GM23248 (cell line): ENCODE data around the gene UGT1A5. TPM values are rescaled to one million over a fixed set of nuclear protein-coding genes. Genes with fewer than 3 reads are reported as not detected.
A peak's percentile ranks its signal among the peaks of the same experiment; 100 is the strongest.
"Not testable (repeated sequence)": the region's sequence is repeated elsewhere in the genome, so short reads cannot be mapped to it uniquely, and the experiment has no call there.

Experiments used
- DNase-seq: peaks from one replicate; pipeline ENCODE4 v3.0.0-alpha.2; 2015
- H2AFZ ChIP-seq: fragments of 200-600 bp; sonication (generic); 2 replicates; pipeline ENCODE4 v1.6.1; 2016; ENCODE audit warnings: antibody characterized with exemption
- H3F3A ChIP-seq: fragments of 200-600 bp; sonication (generic); 2 replicates; pipeline ENCODE4 v1.6.1; 2016; ENCODE audit warnings: mild to moderate bottlenecking, antibody characterized with exemption, mixed run types; ENCODE audit not compliant: insufficient read depth
- H3K27ac ChIP-seq: fragments of 200-600 bp; sonication (generic); 2 replicates; pipeline ENCODE4 v1.5.1; 2016; ENCODE audit warnings: mild to moderate bottlenecking
- H3K27me3 ChIP-seq: fragments of 200-600 bp; sonication (generic); replicated peaks from 2 replicates; pipeline ENCODE4 v1.6.1; 2016; ENCODE audit warnings: mild to moderate bottlenecking; ENCODE audit not compliant: insufficient read depth
- H3K36me3 ChIP-seq: fragments of 200-600 bp; sonication (generic); 2 replicates; pipeline ENCODE4 v1.6.1; 2016; ENCODE audit warnings: low read depth, mild to moderate bottlenecking
- H3K4me1 ChIP-seq: fragments of 200-600 bp; sonication (generic); 2 replicates; pipeline ENCODE4 v1.6.1; 2016; ENCODE audit warnings: mild to moderate bottlenecking; ENCODE audit not compliant: insufficient read depth
- H3K4me2 ChIP-seq: fragments of 200-600 bp; sonication (generic); one replicate; pipeline ENCODE4 v1.6.1; 2016; ENCODE audit warnings: mild to moderate bottlenecking; ENCODE audit not compliant: unreplicated experiment
- H3K4me3 ChIP-seq: fragments of 200-600 bp; sonication (generic); 2 replicates; pipeline ENCODE4 v1.5.1; 2016; ENCODE audit warnings: mild to moderate bottlenecking
- H3K79me2 ChIP-seq: fragments of 200-600 bp; sonication (generic); 2 replicates; pipeline ENCODE4 v1.6.1; 2016; ENCODE audit warnings: mild to moderate bottlenecking; ENCODE audit not compliant: insufficient read depth
- H3K9ac ChIP-seq: fragments of 200-600 bp; sonication (generic); 2 replicates; pipeline ENCODE4 v1.6.1; 2016; ENCODE audit warnings: mild to moderate bottlenecking
- H3K9me2 ChIP-seq: fragments of 200-600 bp; sonication (generic); 2 replicates; pipeline ENCODE4 v1.6.1; 2016; ENCODE audit warnings: mixed run types, mild to moderate bottlenecking, moderate library complexity; ENCODE audit not compliant: insufficient read depth
- H3K9me3 ChIP-seq: fragments of 200-600 bp; sonication (generic); one replicate; pipeline ENCODE4 v1.6.1; 2017; ENCODE audit warnings: low read depth
- H4K20me1 ChIP-seq: fragments of 200-600 bp; sonication (generic); 2 replicates; pipeline ENCODE4 v1.6.0; 2016; ENCODE audit not compliant: insufficient read depth
- EZH2 ChIP-seq: fragments of 200-600 bp; sonication (generic); IDR thresholded peaks from 2 replicates; pipeline ENCODE4 v1.6.1; 2018; ENCODE audit warnings: antibody characterized with exemption, mild to moderate bottlenecking; ENCODE audit not compliant: insufficient read depth, poor library complexity, severe bottlenecking
- EZH2phosphoT487 ChIP-seq: fragments of 200-600 bp; sonication (generic); IDR thresholded peaks from 2 replicates; pipeline ENCODE4 v1.6.1; 2018; ENCODE audit warnings: antibody characterized with exemption, moderate library complexity, mild to moderate bottlenecking, low read depth; ENCODE audit not compliant: insufficient read depth
- WGBS, 2 experiments: methylation state at CpG; one replicate each; pipeline ENCODE4 v1.1.6; 2015 to 2017; ENCODE audit warnings: low lambda C conversion rate in 2 of 2, low coverage in 1 of 2; ENCODE audit errors: missing lambda C conversion rate in 2 of 2; 5-methylcytosine and 5-hydroxymethylcytosine counted together
- in situ Hi-C: fragments of 300-500 bp; cut with MboI; formaldehyde crosslinking; loops from 2 replicates; pipeline ENCODE4 v1.15.0; 2020
- polyA plus RNA-seq: library from polyadenylated mRNA; unstranded; fragments of >200 nt; fragmentation: Nextera tagmentation; extraction: Ambion mirVana; gene quantifications from 2 replicates; pipeline ENCODE4 v1.2.1, GENCODE V29; 2016
- total RNA-seq: library from RNA; depleted of rRNA; stranded (reverse); fragments of >200 nt; shearing (Covaris generic); gene quantifications from 2 replicates; pipeline ENCODE4 v1.2.3, GENCODE V29; 2014

UGT1A5 gene
- total and polyA plus RNA-seq, 2 experiments from 2014 or later = not detected

GRCh38 chr2:233699424-233700027, 13.2 kb upstream of the UGT1A5 start:
- no peaks in the 10 kb centered on the region for H4K20me1 ChIP-seq
- peak overlapping the region; percentile 61 for H3K27ac ChIP-seq
- no peaks in the 10 kb centered on the region for H3K9me2 ChIP-seq
- WGBS, 2 experiments = 58 to 66% methylated on average over 8 of the region's 8 CpGs
- no peak for DNase-seq
- no peaks in the 10 kb centered on the region for H3K9me3 ChIP-seq
- TF ChIP-seq EZH2phosphoT487 = no peak
- TF ChIP-seq EZH2 = no peak
- in situ Hi-C loops = no loop called here
- no peaks in the 10 kb centered on the region for H3K4me1 ChIP-seq
- no peak overlapping the region for H3K9ac ChIP-seq
- no peaks in the 10 kb centered on the region for H3K36me3 ChIP-seq
- no peak overlapping the region for H3K4me3 ChIP-seq
- no peaks in the 10 kb centered on the region for H3K79me2 ChIP-seq
- no peaks in the 10 kb centered on the region for H3F3A ChIP-seq
- H3K27me3 ChIP-seq = peaks cover 12% of the 10 kb centered on the region; the same call in 1 of the 2 replicates
- no peak overlapping the region for H3K4me2 ChIP-seq
- no peak overlapping the region for H2AFZ ChIP-seq

- WGBS, 2 experiments = 14 to 37% methylated on average over 1 of the region's 1 CpG
- no peaks in the 10 kb centered on the region for H3K79me2 ChIP-seq
- H3K27ac ChIP-seq = peak overlapping the region; percentile 61
- H3F3A ChIP-seq = no peaks in the 10 kb centered on the region
- in situ Hi-C loops = no loop called here
- no peak overlapping the region for H3K4me3 ChIP-seq
- no peaks in the 10 kb centered on the region for H3K36me3 ChIP-seq
- no peaks in the 10 kb centered on the region for H3K9me3 ChIP-seq
- no peak overlapping the region for H2AFZ ChIP-seq
- H3K27me3 ChIP-seq = peaks cover 12% of the 10 kb centered on the region; the same call in 1 of the 2 replicates
- DNase-seq = peak; percentile 43
- TF ChIP-seq EZH2 = no peak
- TF ChIP-seq EZH2phosphoT487 = no peak
- H3K4me1 ChIP-seq = no peaks in the 10 kb centered on the region
- no peaks in the 10 kb centered on the region for H4K20me1 ChIP-seq
- no peak overlapping the region for H3K4me2 ChIP-seq
- H3K9ac ChIP-seq = no peak overlapping the region
- no peaks in the 10 kb centered on the region for H3K9me2 ChIP-seq
Measured at GRCh38 chr2:233700028-233700635, 12.6 kb upstream of the UGT1A5 start.

GRCh38 chr2:233700842-233701241, 11.9 kb upstream of the UGT1A5 start:
- H3K9me3 ChIP-seq, DNase-seq, H3K79me2 ChIP-seq, H3K4me2 ChIP-seq, H3K4me1 ChIP-seq, H3K27ac ChIP-seq, H3K9me2 ChIP-seq, H2AFZ ChIP-seq, H4K20me1 ChIP-seq, H3K4me3 ChIP-seq, H3K9ac ChIP-seq, H3F3A ChIP-seq, H3K36me3 ChIP-seq, in situ Hi-C loops: not testable (repeated sequence)
- WGBS, 2 experiments = 70 to 72% methylated on average over 5 of the region's 5 CpGs
- H3K27me3 ChIP-seq = peaks cover 12% of the 10 kb centered on the region; the same call in 1 of the 2 replicates

- no peak overlapping the region for H2AFZ ChIP-seq
- H3K79me2 ChIP-seq = no peaks in the 10 kb centered on the region
- H3K27me3 ChIP-seq = peaks cover 11% of the 10 kb centered on the region; the same call in 1 of the 2 replicates
- H3K36me3 ChIP-seq = no peaks in the 10 kb centered on the region
- no peak overlapping the region for H3K4me2 ChIP-seq
- H3K27ac ChIP-seq = no peak overlapping the region
- 41 to 44% methylated on average over 3 of the region's 3 CpGs for WGBS, 2 experiments
- H3K9me3 ChIP-seq = no peaks in the 10 kb centered on the region
- H4K20me1 ChIP-seq = no peaks in the 10 kb centered on the region
- in situ Hi-C loops = no loop called here
- no peak for TF ChIP-seq EZH2
- no peak for TF ChIP-seq EZH2phosphoT487
- no peak overlapping the region for H3K9ac ChIP-seq
- H3K4me3 ChIP-seq = no peak overlapping the region
- H3F3A ChIP-seq = no peaks in the 10 kb centered on the region
- no peaks in the 10 kb centered on the region for H3K4me1 ChIP-seq
- no peak for DNase-seq
- H3K9me2 ChIP-seq = no peaks in the 10 kb centered on the region
Measured at GRCh38 chr2:233702238-233702637, 10.5 kb upstream of the UGT1A5 start.
